ENCODE measurements around the gene TIMM21.

The TIMM21 gene

DNA sequence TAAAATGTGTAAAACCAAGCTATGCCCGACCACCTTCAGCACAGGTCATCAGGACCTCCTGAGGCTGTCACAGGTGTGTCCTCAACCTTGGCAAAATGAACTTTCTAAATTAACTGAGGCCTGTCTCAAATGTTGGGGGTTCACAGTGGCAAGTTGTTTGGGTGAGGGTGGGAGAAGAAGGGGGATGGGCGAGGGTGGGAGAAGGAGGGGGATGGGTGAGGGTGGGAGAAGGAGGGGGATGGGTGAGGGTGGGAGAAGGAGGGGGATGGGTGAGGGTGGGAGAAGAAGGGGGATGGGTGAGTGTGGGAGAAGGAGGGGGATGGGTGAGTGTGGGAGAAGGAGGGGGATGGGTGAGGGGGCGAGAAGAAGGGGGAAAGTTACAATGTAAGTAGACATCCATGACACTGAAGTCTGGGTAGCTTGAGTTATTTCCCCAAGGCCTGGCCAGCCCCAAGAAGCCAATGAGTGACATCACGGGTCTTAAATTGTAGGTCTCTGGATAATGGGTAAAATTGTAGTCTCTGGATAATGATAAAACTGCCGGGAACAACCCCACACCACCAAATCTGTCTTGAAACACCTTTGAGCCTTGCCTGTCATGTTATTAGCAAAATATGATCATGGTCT is 56.3 kb downstream of the TIMM21 start:
- TF ChIP-seq CTCF (IDR thresholded peaks at IDR 0.05; ENCODE audit: low read depth, low read length), result no peak
- H3K4me3 ChIP-seq (replicated peaks in 1 of 2; ENCODE audit: low read depth in 2 of 2, low read length in 2 of 2), result no peak overlapping the region
- no peak for DNase-seq (ENCODE audit: low read depth in 2 of 2)
